OCI-LY7 (cell line): ENCODE results near the gene WASHC4. TPM values are rescaled to one million over a fixed set of nuclear protein-coding genes. Genes with fewer than 3 reads are reported as not detected.

Experiments
- BruUV-seq: library from RNA; stranded (reverse); fragments of 400-500 nt; replicated peaks from 2 replicates; lab custom pipeline; 2021; lab: Mats Ljungman, UMichigan
- CTCF ChIA-PET: fragments of 300-600 bp; sonication (Branson Sonifier 250); formaldehyde crosslinking; loops from one replicate; lab custom pipeline; 2022; ENCODE audit warnings: antibody characterized with exemption; ENCODE audit not compliant: unreplicated experiment; lab: Charles Lee
- POLR2A ChIA-PET: fragments of 300-600 bp; sonication (Branson Sonifier 250); formaldehyde crosslinking; loops from one replicate; lab custom pipeline; 2022; ENCODE audit warnings: antibody characterized with exemption; lab: Charles Lee
- DNase-seq: peaks from one replicate; pipeline ENCODE4 v3.0.0-alpha.2; 2015; ENCODE audit warnings: low spot score
- H2AFZ ChIP-seq: fragments of 200-600 bp; sonication (generic), shearing (Covaris generic); 2 replicates; pipeline ENCODE4 v1.6.1; 2014; ENCODE audit warnings: mild to moderate bottlenecking, antibody characterized with exemption, low read length, moderate library complexity
- H3K27ac ChIP-seq: fragments of 200-600 bp; sonication (generic); 2 replicates; pipeline ENCODE4 v1.5.1; 2014; ENCODE audit warnings: mixed run types, low read depth, mild to moderate bottlenecking, moderate library complexity, low read length, inconsistent platforms; ENCODE audit not compliant: poor library complexity, severe bottlenecking
- H3K36me3 ChIP-seq: fragments of 200-600 bp; sonication (generic); 2 replicates; pipeline ENCODE4 v1.6.1; 2014; ENCODE audit warnings: mild to moderate bottlenecking, antibody characterized with exemption, low read length, moderate library complexity, mixed read lengths; ENCODE audit not compliant: insufficient read depth
- H3K4me1 ChIP-seq: fragments of 200-600 bp; sonication (generic); 2 replicates; pipeline ENCODE4 v1.5.1; 2014; ENCODE audit warnings: mild to moderate bottlenecking, low read length; ENCODE audit not compliant: insufficient read depth, poor library complexity, severe bottlenecking
- H3K4me2 ChIP-seq: fragments of 200-600 bp; sonication (generic); 2 replicates; pipeline ENCODE4 v1.6.1; 2014; ENCODE audit warnings: mild to moderate bottlenecking, low read length
- H3K4me3 ChIP-seq: fragments of 200-600 bp; sonication (generic); 2 replicates; pipeline ENCODE4 v1.5.1; 2014; ENCODE audit warnings: mild to moderate bottlenecking, low read depth, low read length; ENCODE audit not compliant: poor library complexity, severe bottlenecking
- H3K79me2 ChIP-seq: fragments of 200-600 bp; sonication (generic); 2 replicates; pipeline ENCODE4 v1.6.1; 2016; ENCODE audit warnings: low read depth, mild to moderate bottlenecking, low read length, moderate library complexity, mixed read lengths; ENCODE audit not compliant: insufficient read depth
- H3K9me2 ChIP-seq: fragments of 200-600 bp; sonication (generic); 2 replicates; pipeline ENCODE4 v1.6.1; 2016; ENCODE audit warnings: mild to moderate bottlenecking, low read length, mixed read lengths; ENCODE audit not compliant: insufficient read depth
- H3K9me3 ChIP-seq: fragments of 200-600 bp; sonication (generic); 2 replicates; pipeline ENCODE4 v1.6.1; 2014; ENCODE audit warnings: mild to moderate bottlenecking, mixed run types, low read length, mixed read lengths
- H4K20me1 ChIP-seq: fragments of 200-600 bp; sonication (generic); 2 replicates; pipeline ENCODE4 v1.6.1; 2014; ENCODE audit warnings: mild to moderate bottlenecking, antibody characterized with exemption, low read length, moderate library complexity, mixed read lengths; ENCODE audit not compliant: insufficient read depth
- CTCF ChIP-seq: fragments of 200-600 bp; sonication (generic); conservative IDR thresholded peaks from 2 replicates; pipeline ENCODE4 v1.5.1; 2014; ENCODE audit warnings: mild to moderate bottlenecking, antibody characterized with exemption, low read length, moderate library complexity, mixed read lengths
- EZH2phosphoT487 ChIP-seq: fragments of 200-600 bp; sonication (generic); IDR thresholded peaks from 2 replicates; pipeline ENCODE4 v1.6.1; 2018; ENCODE audit warnings: low read depth, borderline replicate concordance, mild to moderate bottlenecking, mixed run types, antibody characterized with exemption, low read length, moderate library complexity, mixed read lengths
- intact Hi-C: fragments of 100-400 bp; cut with micrococcal nuclease; formaldehyde crosslinking; loops from one replicate; pipeline ENCODE4 v1.10.0; 2022; ENCODE audit not compliant: unreplicated experiment
- total RNA-seq, 2 experiments: library from RNA; depleted of rRNA in 1 of 2; stranded (reverse); fragments of >200 nt in 1 of 2; shearing (Covaris generic) in 1 of 2; gene quantifications; 2 replicates each; pipeline ENCODE4 v1.2.3, GENCODE V29; 2014 to 2022

WASHC4 gene
- total RNA-seq, 2 experiments from 2014 or later: 54.8 to 71.8 TPM

DNA sequence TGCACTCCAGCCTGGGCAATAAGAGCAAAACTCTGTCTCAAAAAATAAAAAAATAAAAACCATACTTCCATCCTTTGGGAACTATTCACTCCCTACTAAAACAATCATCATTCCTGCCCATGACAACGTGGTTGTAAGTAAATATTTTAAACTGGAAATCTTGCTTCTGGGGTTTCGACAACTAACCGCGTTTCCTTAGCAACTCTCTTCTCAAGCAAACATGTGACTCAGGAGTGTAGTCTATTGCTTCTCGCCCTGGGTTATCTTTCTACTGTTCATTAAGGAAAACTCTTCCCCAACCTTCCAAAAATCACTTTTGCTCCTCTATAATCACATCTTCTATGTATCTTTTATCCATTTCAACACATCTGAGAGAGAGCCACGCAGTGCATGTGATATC lies 106.6 kb downstream of the WASHC4 start:
- ChIA-PET POLR2A (no interaction called here), CTCF (no interaction called here)
- TF ChIP-seq CTCF (no peak), EZH2phosphoT487 (no peak)
- Histone ChIP-seq H3K36me3 (peaks cover 26% of the 10 kb centered on the region), H3K4me2 (no peak overlapping the region), H3K4me1 (no peaks in the 10 kb centered on the region), H3K9me2 (no peaks in the 10 kb centered on the region), H3K27ac (no peak overlapping the region), H4K20me1 (no peaks in the 10 kb centered on the region), H2AFZ (no peak overlapping the region), H3K4me3 (no peak overlapping the region), H3K9me3 (no peaks in the 10 kb centered on the region), H3K79me2 (no peaks in the 10 kb centered on the region)
- no TSS peak for BruUV-seq
- intact Hi-C loops: no loop called here
- no peak for DNase-seq

DNA sequence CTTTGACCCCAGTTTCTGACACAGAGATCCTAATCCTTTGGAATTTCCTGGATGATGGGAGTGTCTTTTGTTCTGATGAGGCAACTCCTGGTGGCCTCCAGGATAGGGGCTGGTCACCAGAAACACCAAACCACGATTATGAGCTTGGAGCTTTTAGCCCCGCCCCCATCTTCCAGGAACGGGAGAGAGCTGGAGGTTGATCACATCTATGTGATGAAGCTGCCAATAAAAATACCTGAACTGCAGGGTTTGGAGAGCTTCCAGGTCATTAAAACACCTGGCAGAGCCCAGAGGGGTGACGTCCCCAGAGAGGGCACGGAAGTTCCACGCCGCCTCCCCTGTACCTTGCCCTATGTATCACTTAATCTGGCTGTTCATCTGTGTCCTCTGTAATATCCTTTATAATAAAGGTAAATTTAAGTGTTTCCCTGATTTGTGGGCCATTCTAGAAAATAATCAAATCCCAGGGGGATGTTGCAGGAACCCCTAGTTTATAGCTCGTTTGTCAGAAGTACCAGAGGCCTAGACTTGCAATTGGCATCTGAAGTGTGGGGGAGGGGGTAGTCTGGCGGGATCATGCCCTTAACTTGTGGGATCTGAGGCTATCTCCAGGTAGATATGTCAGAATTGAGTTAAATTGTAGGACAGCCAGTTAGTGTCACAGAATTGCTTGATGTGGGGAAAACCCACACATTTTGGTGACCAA lies 107.3 kb downstream of the WASHC4 start:
- no TSS peak for BruUV-seq
- no peak for DNase-seq
- intact Hi-C loops: no loop called here
- Histone ChIP-seq H3K36me3 (peaks cover 26% of the 10 kb centered on the region), H3K4me3 (no peak overlapping the region), H4K20me1 (no peaks in the 10 kb centered on the region), H3K4me2 (no peak overlapping the region), H3K4me1 (no peaks in the 10 kb centered on the region), H3K27ac (no peak overlapping the region), H3K9me3 (no peaks in the 10 kb centered on the region), H2AFZ (no peak overlapping the region), H3K79me2 (no peaks in the 10 kb centered on the region), H3K9me2 (no peaks in the 10 kb centered on the region)
- POLR2A ChIA-PET: interaction anchor here (0.6 kb wide), 2 partner anchors 36 to 431 kb away, joined by 3 to 4 read pairs; no protein-coding TSS in a partner anchor
- TF ChIP-seq CTCF (no peak), EZH2phosphoT487 (no peak)
- CTCF ChIA-PET: no interaction called here

GRCh38 chr12:105218434-105218833 lies 110.9 kb downstream of the WASHC4 start:
- TF ChIP-seq CTCF (no peak), EZH2phosphoT487 (no peak)
- ChIA-PET POLR2A (interaction anchor here (0.6 to 1.3 kb wide), 4 partner anchors 18 to 1201 kb away, joined by 3 read pairs; partner anchors contain the start of gene APPL2), CTCF (no interaction called here)
- Histone ChIP-seq H2AFZ (no peak overlapping the region), H3K9me3 (no peaks in the 10 kb centered on the region), H4K20me1 (no peaks in the 10 kb centered on the region), H3K9me2 (no peaks in the 10 kb centered on the region), H3K4me1 (no peaks in the 10 kb centered on the region), H3K4me2 (no peak overlapping the region), H3K27ac (no peak overlapping the region), H3K79me2 (no peaks in the 10 kb centered on the region), H3K36me3 (peaks cover 26% of the 10 kb centered on the region), H3K4me3 (no peak overlapping the region)
- DNase-seq: no peak
- intact Hi-C loops: no loop called here
- no TSS peak for BruUV-seq
